Lower leg skin (tissue), 4 donors: ENCODE measurements around the gene ABL2. TPM values are rescaled to one million over a fixed set of nuclear protein-coding genes. Genes with fewer than 3 reads are reported as not detected.
"Not testable (repeated sequence)": the region's sequence is repeated elsewhere in the genome, so short reads cannot be mapped to it uniquely, and the experiment has no call there.

Experiments
- DNase-seq, 2 donors: peaks; one replicate each; pipeline ENCODE4 v3.0.0-alpha.2; 2019; ENCODE audit warnings: low spot score in 2 of 2
- H3K4me3 ChIP-seq: fragments of 200-600 bp; sonication (generic); 2 replicates; pipeline ENCODE4 v1.5.1; 2017; ENCODE audit warnings: mild to moderate bottlenecking, low read depth; ENCODE audit not compliant: poor library complexity, severe bottlenecking
- CTCF ChIP-seq, 3 donors: fragments of 450-650 bp; IDR thresholded peaks; one replicate each; pipeline ENCODE4 v1.5.1; 2016; ENCODE audit warnings: antibody characterized with exemption in 3 of 3, mild to moderate bottlenecking in 3 of 3, moderate library complexity in 2 of 3
- POLR2A ChIP-seq, 2 donors: fragments of 450-650 bp; IDR thresholded peaks; one replicate each; pipeline ENCODE4 v1.6.1; 2016 to 2017; ENCODE audit warnings: antibody characterized with exemption in 2 of 2, mild to moderate bottlenecking in 1 of 2, moderate library complexity in 1 of 2
- WGBS, 2 donors: methylation state at CpG; one replicate each; pipeline ENCODE4 v1.1.5; 2018; 5-methylcytosine and 5-hydroxymethylcytosine counted together
- intact Hi-C: fragments of 100-400 bp; cut with DNase I; formaldehyde crosslinking; loops from one replicate; pipeline ENCODE4 v1.15.0; 2023; ENCODE audit warnings: low total_unique reads
- total RNA-seq, 4 donors: library from RNA; depleted of rRNA; stranded (reverse); fragments of >200 nt; gene quantifications; one replicate each; pipeline ENCODE4 v1.1.0, GENCODE V29; 2016

ABL2 gene
- total RNA-seq, 4 donors from 2014 or later, result 8.6 to 13.6 (median 11.5) TPM

GRCh38 chr1:179142889-179143299 lies 86.6 kb downstream of the ABL2 start:
- WGBS, 2 donors, result 52 to 58% methylated on average over 2 of the region's 2 CpGs
- TF ChIP-seq POLR2A (IDR thresholded peaks at IDR 0.05) (no peak), CTCF (IDR thresholded peaks at IDR 0.05) (no peak)
- intact Hi-C loops, result no loop called here
- peak in 1 of 2 donors; percentile 70 for DNase-seq
- H3K4me3 ChIP-seq, result no peak overlapping the region

GRCh38 chr1:179141592-179142251 lies 87.8 kb downstream of the ABL2 start:
- WGBS, 2 donors, result 38 to 40% methylated on average over 4 of the region's 4 CpGs

GRCh38 chr1:179138755-179139154 lies 90.7 kb downstream of the ABL2 start:
- intact Hi-C loops, DNase-seq, H3K4me3 ChIP-seq: not testable (repeated sequence)
- 98 to 99% methylated on average over 14 to 16 of the region's 21 CpGs for WGBS, 2 donors

More at GRCh38 chr1:179141592-179142251, 87.8 kb downstream of the ABL2 start:
- intact Hi-C loops, result no loop called here
- no peak for TF ChIP-seq CTCF (IDR thresholded peaks at IDR 0.05)
- TF ChIP-seq POLR2A (IDR thresholded peaks at IDR 0.05), result no peak
- no peak for DNase-seq
- H3K4me3 ChIP-seq, result no peak overlapping the region

- WGBS, 2 donors, result 73 to 85% methylated on average over 5 of the region's 5 CpGs
Measured at GRCh38 chr1:179137617-179138255, 91.7 kb downstream of the ABL2 start.

GRCh38 chr1:179135707-179136106 lies 93.8 kb downstream of the ABL2 start:
- WGBS, 2 donors, result no CpG with 5 or more reads among the region's 28 CpGs
- DNase-seq, intact Hi-C loops, H3K4me3 ChIP-seq: not testable (repeated sequence)

More at GRCh38 chr1:179137617-179138255, 91.7 kb downstream of the ABL2 start:
- DNase-seq, result no peak
- intact Hi-C loops, result no loop called here
- no peak overlapping the region for H3K4me3 ChIP-seq
- TF ChIP-seq POLR2A (IDR thresholded peaks at IDR 0.05), result no peak
- TF ChIP-seq CTCF (IDR thresholded peaks at IDR 0.05), result no peak

GRCh38 chr1:179135168-179135567 lies 94.3 kb downstream of the ABL2 start:
- H3K4me3 ChIP-seq, DNase-seq, intact Hi-C loops: not testable (repeated sequence)
- 88 to 99% methylated on average over 8 to 13 of the region's 27 CpGs for WGBS, 2 donors

- intact Hi-C loops, result no loop called here
- TF ChIP-seq POLR2A (IDR thresholded peaks at IDR 0.05) (no peak), CTCF (IDR thresholded peaks at IDR 0.05) (no peak)
- no peak for DNase-seq
- H3K4me3 ChIP-seq, result no peak overlapping the region
- WGBS, 2 donors, result 69% methylated on average over 10 of the region's 10 CpGs
Measured at GRCh38 chr1:179129702-179130473, 99.6 kb downstream of the ABL2 start.
